Esophagus (tissue), 2 donors: ENCODE results near the gene BTBD16. TPM values are rescaled to one million over a fixed set of nuclear protein-coding genes. Genes with fewer than 3 reads are reported as not detected.

Experiments
- H3K27ac ChIP-seq, 2 donors: one replicate each; pipeline ENCODE4 v1.5.1; 2013; ENCODE audit warnings: low read depth in 2 of 2, mild to moderate bottlenecking in 2 of 2, inconsistent platforms in 1 of 2, low read length in 1 of 2, moderate library complexity in 1 of 2
- H3K27me3 ChIP-seq, 2 donors: one replicate each; pipeline ENCODE4 v1.6.1; 2013; ENCODE audit warnings: low read length in 2 of 2, control low read depth in 1 of 2, mild to moderate bottlenecking in 1 of 2; ENCODE audit not compliant: insufficient read depth in 2 of 2, control insufficient read depth in 1 of 2
- H3K36me3 ChIP-seq, 2 donors: one replicate each; pipeline ENCODE4 v1.6.1; 2013; ENCODE audit warnings: low read length in 1 of 2; ENCODE audit not compliant: control insufficient read depth in 2 of 2, insufficient read depth in 2 of 2
- H3K4me1 ChIP-seq, 2 donors: one replicate each; pipeline ENCODE4 v1.6.1; 2013; ENCODE audit warnings: low read length in 1 of 2; ENCODE audit not compliant: control insufficient read depth in 2 of 2, insufficient read depth in 2 of 2
- H3K4me3 ChIP-seq, 2 donors: one replicate each; pipeline ENCODE4 v1.5.1; 2013; ENCODE audit warnings: low read length in 2 of 2, mild to moderate bottlenecking in 2 of 2, low read depth in 1 of 2, moderate library complexity in 1 of 2
- H3K9me3 ChIP-seq, 2 donors: one replicate each; pipeline ENCODE4 v1.6.1; 2013; ENCODE audit warnings: mild to moderate bottlenecking in 2 of 2, low read depth in 1 of 2, low read length in 1 of 2, moderate library complexity in 1 of 2; ENCODE audit not compliant: control insufficient read depth in 2 of 2, insufficient read depth in 1 of 2
- WGBS, 2 donors: extraction: QIAGEN DNeasy Blood & Tissue Kit; methylation state at CpG; one replicate each; pipeline ENCODE4 v1.1.7; 2013; 5-methylcytosine and 5-hydroxymethylcytosine counted together
- polyA plus RNA-seq, 2 donors: library from polyadenylated mRNA; stranded (reverse); fragments of 200-250 nt; gene quantifications; one replicate each; pipeline ENCODE4 v1.2.3, GENCODE V29; 2013
- donor health status: healthy with polysubstance abuse.
- donor health status: Bipolar disorder and iron deficiency.

BTBD16 gene
- polyA plus RNA-seq, 2 donors = 0.04 to 0.20 TPM

DNA sequence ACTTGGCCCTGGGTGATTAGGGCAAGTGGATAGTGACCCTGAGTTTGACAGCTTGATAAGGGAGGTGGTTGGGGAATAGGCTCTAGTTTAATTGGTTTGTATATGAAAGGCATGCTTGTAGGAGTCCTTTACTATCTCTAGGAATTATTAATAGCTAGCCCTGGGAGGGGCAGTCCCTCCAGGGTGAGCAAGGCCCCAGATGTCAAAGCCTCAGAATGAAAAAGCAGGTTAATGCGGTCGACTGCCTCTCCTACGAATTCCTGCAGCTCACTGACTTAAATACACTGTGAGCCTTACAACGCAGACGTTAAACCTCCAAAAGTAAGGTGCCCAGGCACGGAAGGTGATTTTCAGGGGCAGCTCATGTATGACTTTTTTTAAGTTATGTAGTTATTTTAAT lies 5.2 kb upstream of the BTBD16 start:
- WGBS, 2 donors = 83 to 86% methylated on average over 6 of the region's 6 CpGs
- no peak overlapping the region for H3K4me3 ChIP-seq
- peaks cover 7 to 9% of the 10 kb centered on the region in 2 donors for H3K36me3 ChIP-seq
- no peaks in the 10 kb centered on the region for H3K4me1 ChIP-seq
- H3K27ac ChIP-seq = no peak overlapping the region
- no peaks in the 10 kb centered on the region for H3K27me3 ChIP-seq
- no peaks in the 10 kb centered on the region for H3K9me3 ChIP-seq

- Histone ChIP-seq H3K9me3 (no peaks in the 10 kb centered on the region), H3K36me3 (peaks cover 9 to 10% of the 10 kb centered on the region in 2 donors), H3K4me1 (no peaks in the 10 kb centered on the region), H3K27me3 (no peaks in the 10 kb centered on the region), H3K27ac (no peak overlapping the region), H3K4me3 (no peak overlapping the region)
- 46 to 51% methylated on average over 14 of the region's 14 CpGs for WGBS, 2 donors
Measured at GRCh38 chr10:122267849-122268737, 3.0 kb upstream of the BTBD16 start.

DNA sequence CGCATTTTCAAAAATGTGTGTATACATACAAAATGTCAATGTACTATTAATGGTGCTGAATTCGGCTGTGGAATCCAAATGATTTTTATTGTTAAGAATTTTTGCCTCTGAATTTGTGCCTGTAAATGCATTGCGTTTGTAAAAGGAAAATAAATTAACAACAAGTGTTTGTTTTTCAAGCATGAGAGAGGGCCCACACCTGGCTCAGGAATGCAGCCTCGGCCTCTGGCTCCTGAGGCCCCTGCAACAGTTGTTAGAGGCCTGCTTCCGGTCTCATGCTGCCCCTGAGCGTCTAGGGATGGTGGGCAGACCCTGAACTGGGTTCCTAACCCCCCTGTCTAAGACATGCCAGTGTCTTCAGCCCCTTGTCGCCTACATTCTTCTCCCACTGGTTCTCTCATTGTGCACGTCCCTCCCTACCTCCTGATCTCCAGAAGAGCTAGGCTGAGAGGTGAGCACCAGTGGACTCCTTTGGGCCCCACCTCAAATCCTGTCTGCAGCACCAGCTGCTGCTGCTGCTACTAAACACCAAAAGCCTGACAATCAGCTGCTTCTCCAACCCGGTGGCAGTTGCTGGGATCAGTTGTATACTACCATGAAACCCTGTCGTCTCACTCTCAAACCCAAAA lies 1.9 kb upstream of the BTBD16 start:
- Histone ChIP-seq H3K36me3 (peaks cover 9 to 10% of the 10 kb centered on the region in 2 donors), H3K4me1 (no peaks in the 10 kb centered on the region), H3K9me3 (no peaks in the 10 kb centered on the region), H3K4me3 (no peak overlapping the region), H3K27me3 (no peaks in the 10 kb centered on the region), H3K27ac (no peak overlapping the region)
- WGBS, 2 donors = 80 to 85% methylated on average over 10 of the region's 10 CpGs

DNA sequence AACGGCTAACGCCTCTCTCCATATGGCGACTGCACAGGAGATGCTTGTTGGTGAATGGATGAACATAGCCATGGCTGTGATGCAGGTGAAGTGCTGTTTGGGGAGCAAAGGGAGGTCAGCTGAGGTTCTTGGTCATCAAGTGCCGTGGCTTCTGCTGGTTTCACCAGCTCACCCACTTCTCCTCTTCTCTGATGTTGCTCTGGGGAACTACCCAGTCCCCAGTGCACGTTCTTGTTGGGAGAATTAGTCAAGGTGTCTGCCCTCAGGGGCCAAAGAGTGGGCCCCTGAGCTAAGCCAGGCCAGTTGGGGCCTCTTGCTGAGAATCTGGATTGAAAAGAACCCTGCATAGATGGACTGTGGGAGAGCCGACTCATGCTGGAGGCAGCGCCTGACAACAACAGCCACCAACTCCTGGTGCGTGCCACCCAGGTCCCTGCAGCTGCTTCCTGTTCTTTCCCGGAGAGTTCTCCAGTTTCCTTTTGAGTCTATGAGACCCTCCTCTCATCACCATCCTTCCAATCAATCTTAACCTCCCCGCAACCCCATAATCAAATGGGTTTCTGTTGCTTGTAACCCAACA lies 3.0 kb downstream of the BTBD16 start:
- Histone ChIP-seq H3K4me3 (no peak overlapping the region), H3K27ac (no peak overlapping the region), H3K36me3 (peaks cover 9 to 10% of the 10 kb centered on the region in 2 donors), H3K9me3 (no peaks in the 10 kb centered on the region), H3K27me3 (no peaks in the 10 kb centered on the region), H3K4me1 (no peaks in the 10 kb centered on the region)
- 86 to 88% methylated on average over 10 of the region's 10 CpGs for WGBS, 2 donors

- WGBS, 2 donors = 94 to 98% methylated on average over 6 of the region's 6 CpGs
- H3K9me3 ChIP-seq = no peaks in the 10 kb centered on the region
- no peak overlapping the region for H3K4me3 ChIP-seq
- no peaks in the 10 kb centered on the region for H3K27me3 ChIP-seq
- no peaks in the 10 kb centered on the region for H3K4me1 ChIP-seq
- no peaks in the 10 kb centered on the region for H3K36me3 ChIP-seq
- H3K27ac ChIP-seq = no peak overlapping the region
Measured at GRCh38 chr10:122276611-122277208, 5.6 kb downstream of the BTBD16 start.

- no peaks in the 10 kb centered on the region for H3K27me3 ChIP-seq
- WGBS, 2 donors = 80 to 83% methylated on average over 10 of the region's 10 CpGs
- no peak overlapping the region for H3K4me3 ChIP-seq
- no peaks in the 10 kb centered on the region for H3K9me3 ChIP-seq
- no peaks in the 10 kb centered on the region for H3K36me3 ChIP-seq
- no peak overlapping the region for H3K27ac ChIP-seq
- no peaks in the 10 kb centered on the region for H3K4me1 ChIP-seq
Measured at GRCh38 chr10:122277526-122278136, 6.5 kb downstream of the BTBD16 start.

- no peaks in the 10 kb centered on the region for H3K36me3 ChIP-seq
- H3K9me3 ChIP-seq = no peaks in the 10 kb centered on the region
- no peak overlapping the region for H3K27ac ChIP-seq
- no peaks in the 10 kb centered on the region for H3K4me1 ChIP-seq
- no peak overlapping the region for H3K4me3 ChIP-seq
- WGBS, 2 donors = 43 to 45% methylated on average over 9 of the region's 9 CpGs
- no peaks in the 10 kb centered on the region for H3K27me3 ChIP-seq
Measured at GRCh38 chr10:122279725-122280141, 8.6 kb downstream of the BTBD16 start.

DNA sequence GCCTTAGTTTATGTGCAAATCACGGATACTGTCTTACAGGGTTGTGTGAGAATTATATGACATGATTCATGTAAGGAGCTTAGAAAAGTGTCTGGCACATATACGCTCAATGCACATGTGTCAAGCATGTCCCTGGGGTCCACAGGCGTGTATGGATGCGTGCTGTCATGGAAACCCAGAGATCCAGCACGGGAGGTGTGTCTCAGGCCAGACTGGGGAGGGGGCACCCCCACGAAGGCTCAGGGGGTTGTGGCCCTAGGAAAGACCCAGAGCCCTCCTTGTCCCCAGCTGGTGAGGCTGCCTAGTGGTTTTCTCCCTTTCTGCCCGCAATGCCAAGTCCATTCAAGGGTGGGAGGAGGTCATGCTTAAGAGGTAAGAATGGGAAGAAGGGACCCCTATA lies 9.1 kb downstream of the BTBD16 start:
- Histone ChIP-seq H3K4me1 (no peaks in the 10 kb centered on the region), H3K36me3 (no peaks in the 10 kb centered on the region), H3K4me3 (no peak overlapping the region), H3K27me3 (no peaks in the 10 kb centered on the region), H3K27ac (no peak overlapping the region), H3K9me3 (no peaks in the 10 kb centered on the region)
- 72 to 82% methylated on average over 7 of the region's 7 CpGs for WGBS, 2 donors

DNA sequence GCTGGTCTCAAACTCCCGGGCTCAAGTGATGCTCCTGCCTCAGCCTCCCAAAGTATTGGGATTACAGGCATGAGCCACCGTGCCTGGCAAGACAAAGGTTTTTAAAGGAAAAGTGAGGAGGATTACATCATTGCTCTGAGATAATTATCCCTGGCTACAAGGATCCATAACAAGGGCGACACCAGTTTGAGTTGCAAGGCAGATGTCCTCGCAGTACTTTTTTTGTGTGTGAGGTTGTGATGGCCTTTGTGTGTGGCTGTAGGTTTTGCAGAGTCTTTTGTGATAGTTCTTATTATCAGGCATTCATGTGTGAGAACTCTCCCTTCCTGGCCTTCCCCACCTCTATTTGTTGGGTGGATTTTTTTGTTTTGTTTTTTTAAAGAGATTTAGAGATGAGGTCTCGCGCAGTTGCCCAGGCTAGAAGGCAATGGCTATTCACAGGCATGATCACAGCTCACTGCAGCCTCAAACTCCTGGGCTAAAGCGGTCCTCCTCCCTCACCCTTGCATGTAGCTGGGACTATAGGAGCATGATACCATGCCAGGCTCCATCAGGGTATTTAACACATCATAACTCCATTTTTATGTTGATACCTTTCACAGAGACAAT lies 10.0 kb downstream of the BTBD16 start:
- Histone ChIP-seq H3K27ac (no peak overlapping the region), H3K4me3 (no peak overlapping the region), H3K9me3 (no peaks in the 10 kb centered on the region), H3K36me3 (no peaks in the 10 kb centered on the region), H3K4me1 (no peaks in the 10 kb centered on the region), H3K27me3 (no peaks in the 10 kb centered on the region)
- 90 to 94% methylated on average over 7 of the region's 7 CpGs for WGBS, 2 donors
